HUDEP-2 (cell line): ENCODE data around the gene RETSAT.
A peak's percentile ranks its signal among the peaks of the same experiment; 100 is the strongest.

Experiments
- DNase-seq, 76 experiments: peaks; one replicate each; lab custom pipeline; 2025; ENCODE audit not compliant: unreplicated experiment in 76 of 76; lab: John Stamatoyannopoulos, UW

The RETSAT gene

GRCh38 chr2:85354286-85355072, at the start of gene RETSAT, which contains the start of gene ELMOD3:
TSS of gene RETSAT (minus strand) at chr2:85354528. CDS start at chr2:85354507, 21 bp downstream.
TSS of gene ELMOD3 (plus strand) at chr2:85354769. CDS start at chr2:85357199, 2,430 bp downstream.
- DNase-seq: peak; percentile 18 to 99 (median 96)

- DNase-seq: no peak
These were observed 47.5 kb upstream of the RETSAT start for GRCh38 chr2:85401844-85402243.

GRCh38 chr2:85401464-85401805, 47.1 kb upstream of the RETSAT start:
- DNase-seq: no peak

GRCh38 chr2:85400541-85401463, 46.5 kb upstream of the RETSAT start:
- DNase-seq: no peak

- DNase-seq: no peak
These were observed 45.7 kb upstream of the RETSAT start for GRCh38 chr2:85400023-85400422.

- no peak for DNase-seq
These were observed 44.8 kb upstream of the RETSAT start for GRCh38 chr2:85399183-85399455.

GRCh38 chr2:85398426-85399182, 44.3 kb upstream of the RETSAT start:
- no peak for DNase-seq

- no peak for DNase-seq
These were observed 43.6 kb upstream of the RETSAT start for GRCh38 chr2:85397925-85398331.

GRCh38 chr2:85396531-85397470, 42.5 kb upstream of the RETSAT start:
- DNase-seq: no peak

GRCh38 chr2:85395912-85396475, 41.7 kb upstream of the RETSAT start:
- DNase-seq: no peak

GRCh38 chr2:85394976-85395375, 40.6 kb upstream of the RETSAT start:
- no peak for DNase-seq

GRCh38 chr2:85394261-85394681, 39.9 kb upstream of the RETSAT start:
- no peak for DNase-seq

- DNase-seq: no peak
These were observed 39.5 kb upstream of the RETSAT start for GRCh38 chr2:85393836-85394235.

- peak in 61 of 76 experiments; percentile 4 to 77 (median 46) for DNase-seq
These were observed 36.8 kb upstream of the RETSAT start for GRCh38 chr2:85390941-85391669.

GRCh38 chr2:85388878-85389538, 34.7 kb upstream of the RETSAT start:
- DNase-seq: no peak

GRCh38 chr2:85387754-85388153, 33.4 kb upstream of the RETSAT start:
- DNase-seq: no peak

- DNase-seq: no peak
These were observed 31.4 kb upstream of the RETSAT start for GRCh38 chr2:85385746-85386145.

- no peak for DNase-seq
These were observed 29.5 kb upstream of the RETSAT start for GRCh38 chr2:85383850-85384249.
